Endothelial cell of umbilical vein (primary cell): ENCODE measurements around the gene ADM2. TPM values are rescaled to one million over a fixed set of nuclear protein-coding genes. Genes with fewer than 3 reads are reported as not detected.

Experiments used
- BruUV-seq: library from RNA; stranded (reverse); fragments of 400-500 nt; replicated peaks from 2 replicates; lab custom pipeline; 2021; lab: Mats Ljungman, UMichigan
- CTCF ChIA-PET: fragments of 300-600, 350-600 bp; sonication (Branson Sonifier 250); formaldehyde crosslinking; loops from one replicate; lab custom pipeline; 2021; ENCODE audit warnings: antibody characterized with exemption, inconsistent platforms; lab: Charles Lee
- POLR2A ChIA-PET: fragments of 300-600, 350-600 bp; sonication (Branson Sonifier 250); formaldehyde crosslinking; loops from one replicate; lab custom pipeline; 2021; ENCODE audit warnings: antibody characterized with exemption, inconsistent platforms; lab: Charles Lee
- DNase-seq: peaks from one replicate; pipeline ENCODE4 v3.0.0-alpha.2; 2011; ENCODE audit warnings: low read depth, low spot score
- FAIRE-seq: peaks from 2 replicates; lab custom pipeline; 2011; peaks lifted over from hg19 to GRCh38; lab: Jason Lieb, UNC
- H2AFZ ChIP-seq: 2 replicates; pipeline ENCODE4 v1.6.0; 2012; ENCODE audit warnings: low read depth, low read length, control low read depth, inconsistent platforms
- H3K27ac ChIP-seq: 2 replicates; pipeline ENCODE4 v1.5.1; 2011; ENCODE audit warnings: low read depth, mild to moderate bottlenecking, control low read depth, low read length, moderate library complexity; ENCODE audit not compliant: insufficient read depth
- H3K27me3 ChIP-seq, 2 experiments: 2 replicates each; pipeline versions ENCODE4 v1.6.0 to v1.6.1; 2011; ENCODE audit warnings: low read length in 2 of 2, mixed read lengths in 1 of 2; ENCODE audit not compliant: control insufficient read depth in 2 of 2, insufficient read depth in 2 of 2
- H3K36me3 ChIP-seq, 2 experiments: 2 replicates in 1 of 2; 3 replicates in 1 of 2; pipeline ENCODE4 v1.5.1; 2011; ENCODE audit warnings: low read length in 2 of 2, mild to moderate bottlenecking in 1 of 2, moderate library complexity in 1 of 2; ENCODE audit not compliant: control insufficient read depth in 2 of 2, insufficient read depth in 2 of 2; ENCODE audit errors: extremely low read depth in 1 of 2
- H3K4me1 ChIP-seq: 3 replicates; pipeline ENCODE4 v1.5.1; 2011; ENCODE audit warnings: mild to moderate bottlenecking, low read length; ENCODE audit not compliant: control insufficient read depth, insufficient read depth; ENCODE audit errors: extremely low read depth
- H3K4me2 ChIP-seq: 2 replicates; pipeline ENCODE4 v1.6.1; 2011; ENCODE audit warnings: low read length, control low read depth, mixed read lengths; ENCODE audit not compliant: insufficient read depth
- H3K4me3 ChIP-seq, 3 experiments: fragments of 200-600 bp in 1 of 3; sonication (generic), shearing (Covaris generic) in 1 of 3; replicated peaks in 1 of 3; 2 replicates each; pipeline ENCODE4 v1.5.1; 2011 to 2016; ENCODE audit warnings: control low read depth in 3 of 3, low read length in 3 of 3, mild to moderate bottlenecking in 2 of 3, inconsistent platforms in 1 of 3, low read depth in 1 of 3, moderate library complexity in 1 of 3; ENCODE audit not compliant: insufficient read depth in 1 of 3
- H3K79me2 ChIP-seq: 2 replicates; pipeline ENCODE4 v1.6.0; 2012; ENCODE audit warnings: low read length, inconsistent platforms; ENCODE audit not compliant: control insufficient read depth, insufficient read depth
- H3K9ac ChIP-seq: replicated peaks from 2 replicates; pipeline ENCODE3; 2011; ENCODE audit warnings: low read length, control low read depth; ENCODE audit not compliant: insufficient read depth; ENCODE audit errors: extremely low read depth
- H3K9me1 ChIP-seq: replicated peaks from 3 replicates; pipeline ENCODE4 v1.6.0; 2011; ENCODE audit warnings: mild to moderate bottlenecking, low read length; ENCODE audit not compliant: control insufficient read depth, insufficient read depth; ENCODE audit errors: extremely low read depth
- H3K9me3 ChIP-seq: replicated peaks from 2 replicates; pipeline ENCODE4 v1.5.1; 2012; ENCODE audit warnings: low read length, inconsistent platforms; ENCODE audit not compliant: control insufficient read depth, insufficient read depth
- H4K20me1 ChIP-seq: replicated peaks from 2 replicates; pipeline ENCODE3; 2011; ENCODE audit warnings: mild to moderate bottlenecking, low read length; ENCODE audit not compliant: control insufficient read depth, insufficient read depth; ENCODE audit errors: extremely low read depth
- EZH2 ChIP-seq: IDR thresholded peaks from 2 replicates; pipeline ENCODE4 v1.6.1; 2012; ENCODE audit warnings: borderline replicate concordance, low read depth, mild to moderate bottlenecking, moderate library complexity, low read length, inconsistent platforms; ENCODE audit not compliant: severe bottlenecking
- FOS ChIP-seq: IDR thresholded peaks from 2 replicates; pipeline ENCODE4 v1.6.1; 2011; ENCODE audit warnings: mild to moderate bottlenecking, low read length, moderate library complexity, borderline replicate concordance; ENCODE audit not compliant: insufficient read depth
- GATA2 ChIP-seq: IDR thresholded peaks from 2 replicates; pipeline ENCODE4 v1.7.0; 2011; ENCODE audit warnings: low read depth, mild to moderate bottlenecking, moderate library complexity, mixed read lengths, low read length; ENCODE audit not compliant: insufficient read length, insufficient read depth
- JUN ChIP-seq: IDR thresholded peaks from 2 replicates; pipeline ENCODE4 v1.6.1; 2011; ENCODE audit warnings: borderline replicate concordance, low read depth; ENCODE audit not compliant: insufficient read length, insufficient read depth
- MYC ChIP-seq: IDR thresholded peaks from one replicate; pipeline ENCODE4 v1.6.1; 2011; ENCODE audit warnings: mild to moderate bottlenecking, low read depth, low read length
- POLR2A ChIP-seq: IDR thresholded peaks from 2 replicates; pipeline ENCODE4 v1.6.1; 2012; ENCODE audit warnings: low read depth, mild to moderate bottlenecking, control low read depth, low read length
- POLR2AphosphoS5 ChIP-seq: IDR thresholded peaks from 2 replicates; pipeline ENCODE4 v1.6.1; 2012; ENCODE audit warnings: low read depth, mild to moderate bottlenecking, control low read depth, low read length, moderate library complexity; ENCODE audit not compliant: insufficient read depth
- dilution Hi-C: fragments of 300-500 bp; cut with MboI; formaldehyde crosslinking; loops from one replicate; pipeline ENCODE4 v1.15.0; 2019; ENCODE audit warnings: low sequenced_read_pairs; ENCODE audit not compliant: extremely low pct_ligation_motif_present
- intact Hi-C: fragments of 100-400 bp; cut with micrococcal nuclease; formaldehyde crosslinking; loops from one replicate; pipeline ENCODE4 v1.10.0; 2022
- polyA plus RNA-seq, 4 experiments: library from polyadenylated mRNA; depleted of rRNA in 3 of 4; stranded (reverse) in 3 of 4; unstranded in 1 of 4; fragments of >200 nt; gene quantifications; 2 replicates each; pipeline versions ENCODE4 v1.2.1 to v1.2.3, GENCODE V29; 2011 to 2012; ENCODE audit warnings: missing spikeins in 1 of 4
- total RNA-seq: library from RNA; stranded (reverse); gene quantifications from 2 replicates; pipeline ENCODE4 v1.2.3, GENCODE V29; 2021
- TF ChIP-seq, protein P1 (sequence below), 2 donors: IDR thresholded peaks; 1 replicate in 1 of 2; 2 replicates in 1 of 2; pipeline ENCODE4 v1.5.1; 2011; ENCODE audit warnings: low read length in 2 of 2, mild to moderate bottlenecking in 2 of 2, moderate library complexity in 2 of 2, control low read depth in 1 of 2, inconsistent platforms in 1 of 2, low read depth in 1 of 2; ENCODE audit not compliant: insufficient read depth in 1 of 2; ENCODE audit errors: extremely low read depth in 1 of 2
- TF ChIP-seq, protein P2 (sequence below): IDR thresholded peaks from 2 replicates; pipeline ENCODE4 v1.6.1; 2011; ENCODE audit not compliant: insufficient read depth, insufficient read length

The ADM2 gene
- total and polyA plus RNA-seq, 2 donors (not counting 3 experiments of a cell fraction or from before 2014, with no cell fraction given) = 0.28 to 1.5 TPM

DNA sequence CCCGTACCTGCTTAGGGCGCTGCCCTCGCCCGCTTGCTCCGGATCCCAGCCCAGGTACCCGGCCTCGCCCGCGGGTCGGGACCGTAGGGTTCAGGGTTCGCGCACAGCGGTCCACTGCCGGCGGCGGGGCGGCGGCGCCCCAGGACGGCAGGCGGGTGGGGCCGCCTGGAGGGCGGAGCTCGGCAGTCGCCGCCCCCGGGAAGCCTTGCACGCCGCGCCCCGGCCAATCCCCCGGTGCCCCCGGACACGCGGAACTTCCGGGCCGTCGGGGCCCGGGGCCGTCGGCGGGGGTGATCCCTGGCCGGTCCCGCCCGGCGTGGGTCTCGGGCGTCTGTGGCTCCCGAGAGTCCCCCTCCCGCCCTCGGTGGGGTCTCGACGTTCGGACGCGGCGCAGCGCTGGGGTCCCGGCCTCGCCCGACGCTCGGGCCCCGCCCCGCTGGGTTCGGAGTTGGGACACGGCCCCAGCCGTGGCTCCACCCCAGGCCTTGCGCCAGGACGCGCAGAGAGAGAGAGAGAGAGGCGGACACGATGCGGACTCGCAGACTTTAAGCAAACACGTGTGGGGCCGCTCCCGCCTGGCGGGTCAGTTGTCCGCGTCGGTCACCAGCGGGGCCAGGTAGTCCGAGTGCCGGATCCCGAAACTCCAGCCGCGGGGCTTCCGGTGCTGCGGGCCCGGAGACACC is 48.7 kb downstream of the ADM2 start, which contains the start of gene TYMP:
TYMP (minus strand) TSS at position 116 of the 683 bp plus-strand sequence. CDS start 303 bp downstream, outside the sequence.
- ChIA-PET POLR2A (no interaction called here), CTCF (interaction anchor here (0.6 kb wide), 1 partner anchor 532 kb away, joined by 5 read pairs; no protein-coding TSS in a partner anchor)
- no peaks in the 10 kb centered on the region for H3K9me3 ChIP-seq
- no peak within 1 kb of the TSS for H3K27ac ChIP-seq
- peak within 1 kb of the TSS; percentile 72 for H3K4me2 ChIP-seq
- intact Hi-C loops (no loop called here), dilution Hi-C loops (no loop called here)
- H3K9ac ChIP-seq = no peak within 1 kb of the TSS
- H3K36me3 ChIP-seq = no peaks in the 10 kb centered on the region
- no TSS peak for BruUV-seq
- H3K27me3 ChIP-seq = peaks cover 3 to 13% of the 10 kb centered on the region in 2 experiments
- no peak for DNase-seq
- H4K20me1 ChIP-seq = no peaks in the 10 kb centered on the region
- H3K4me3 ChIP-seq = peak within 1 kb of the TSS in 1 of 3 experiments; percentile 14
- H2AFZ ChIP-seq = peak within 1 kb of the TSS; percentile 62
- peaks cover 23% of the 10 kb centered on the region for H3K4me1 ChIP-seq
- FAIRE-seq = no peak
- no peaks in the 10 kb centered on the region for H3K9me1 ChIP-seq
- no peaks in the 10 kb centered on the region for H3K79me2 ChIP-seq
- TF ChIP-seq, protein P1, sequence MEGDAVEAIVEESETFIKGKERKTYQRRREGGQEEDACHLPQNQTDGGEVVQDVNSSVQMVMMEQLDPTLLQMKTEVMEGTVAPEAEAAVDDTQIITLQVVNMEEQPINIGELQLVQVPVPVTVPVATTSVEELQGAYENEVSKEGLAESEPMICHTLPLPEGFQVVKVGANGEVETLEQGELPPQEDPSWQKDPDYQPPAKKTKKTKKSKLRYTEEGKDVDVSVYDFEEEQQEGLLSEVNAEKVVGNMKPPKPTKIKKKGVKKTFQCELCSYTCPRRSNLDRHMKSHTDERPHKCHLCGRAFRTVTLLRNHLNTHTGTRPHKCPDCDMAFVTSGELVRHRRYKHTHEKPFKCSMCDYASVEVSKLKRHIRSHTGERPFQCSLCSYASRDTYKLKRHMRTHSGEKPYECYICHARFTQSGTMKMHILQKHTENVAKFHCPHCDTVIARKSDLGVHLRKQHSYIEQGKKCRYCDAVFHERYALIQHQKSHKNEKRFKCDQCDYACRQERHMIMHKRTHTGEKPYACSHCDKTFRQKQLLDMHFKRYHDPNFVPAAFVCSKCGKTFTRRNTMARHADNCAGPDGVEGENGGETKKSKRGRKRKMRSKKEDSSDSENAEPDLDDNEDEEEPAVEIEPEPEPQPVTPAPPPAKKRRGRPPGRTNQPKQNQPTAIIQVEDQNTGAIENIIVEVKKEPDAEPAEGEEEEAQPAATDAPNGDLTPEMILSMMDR (IDR thresholded peaks at IDR 0.05; ENCODE audit: extremely low read depth in 1 of 2, insufficient read depth in 1 of 2, low read depth in 1 of 2, low read length in 2 of 2) = no peak
- TF ChIP-seq, protein P2, sequence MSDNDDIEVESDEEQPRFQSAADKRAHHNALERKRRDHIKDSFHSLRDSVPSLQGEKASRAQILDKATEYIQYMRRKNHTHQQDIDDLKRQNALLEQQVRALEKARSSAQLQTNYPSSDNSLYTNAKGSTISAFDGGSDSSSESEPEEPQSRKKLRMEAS = no peak
- TF ChIP-seq GATA2 (no peak), FOS (no peak), POLR2A (no peak), POLR2AphosphoS5 (no peak), JUN (no peak), MYC (no peak), EZH2 (no peak)
